Osteocyte (in vitro differentiated cells): ENCODE results near the gene DAPK3. TPM values are rescaled to one million over a fixed set of nuclear protein-coding genes. Genes with fewer than 3 reads are reported as not detected.
A peak's percentile ranks its signal among the peaks of the same experiment; 100 is the strongest.

Experiments
- DNase-seq: peaks from one replicate; pipeline ENCODE4 v3.0.0; 2021; ENCODE audit warnings: mixed read lengths; ENCODE audit not compliant: unreplicated experiment; ENCODE audit errors: extremely low spot score
- H3K27ac Mint-ChIP-seq: one replicate; pipeline ENCODE4 v1.8.0; 2021; ENCODE audit warnings: mild to moderate bottlenecking, mixed read lengths; ENCODE audit not compliant: unreplicated experiment
- H3K27me3 Mint-ChIP-seq: one replicate; pipeline ENCODE4 v1.8.0; 2021; ENCODE audit warnings: mixed read lengths; ENCODE audit not compliant: unreplicated experiment
- H3K36me3 Mint-ChIP-seq: one replicate; pipeline ENCODE4 v1.8.0; 2021; ENCODE audit warnings: mixed read lengths; ENCODE audit not compliant: unreplicated experiment
- H3K4me1 Mint-ChIP-seq: one replicate; pipeline ENCODE4 v1.8.0; 2021; ENCODE audit warnings: mixed read lengths; ENCODE audit not compliant: unreplicated experiment
- H3K4me3 Mint-ChIP-seq: one replicate; pipeline ENCODE4 v1.8.0; 2021; ENCODE audit warnings: mild to moderate bottlenecking, moderate library complexity, mixed read lengths; ENCODE audit not compliant: unreplicated experiment
- H3K9me3 Mint-ChIP-seq: one replicate; pipeline ENCODE4 v1.8.0; 2021; ENCODE audit warnings: mixed read lengths; ENCODE audit not compliant: unreplicated experiment
- CTCF ChIP-seq: fragments of 200-600 bp; sonication (generic); IDR thresholded peaks from 2 replicates; pipeline ENCODE4 v1.5.0; 2021; ENCODE audit warnings: antibody characterized with exemption, mild to moderate bottlenecking, moderate library complexity
- long read RNA-seq: library from polyadenylated mRNA; unstranded; transcript quantifications from one replicate; pipeline ENCODE4 v2.0.0, GENCODE V29; 2021
- total RNA-seq: library from RNA; stranded (reverse); gene quantifications from 2 replicates; pipeline ENCODE4 v1.2.1, GENCODE V29; 2021

The DAPK3 gene
- 92.9 and 94.7 TPM in 2 replicates for total RNA-seq
- long read RNA-seq, partial matches to known transcripts = 2 of 12 reads
- long read RNA-seq, other reads (novel, unspliced or antisense) = 10 of 12 reads

GRCh38 chr19:3970808-3971598 lies at the start of gene DAPK3:
DAPK3 (minus strand) TSS chr19:3971099; CDS start chr19:3969735, 1,364 bp downstream.
- peak; percentile 99 for DNase-seq
- H3K4me3 Mint-ChIP-seq = peak within 1 kb of the TSS; percentile 97
- peaks cover 15% of the 10 kb centered on the region for H3K36me3 Mint-ChIP-seq
- H3K4me1 Mint-ChIP-seq = peaks cover 25% of the 10 kb centered on the region
- no peaks in the 10 kb centered on the region for H3K9me3 Mint-ChIP-seq
- no peak for TF ChIP-seq CTCF
- H3K27ac Mint-ChIP-seq = peak within 1 kb of the TSS; percentile 96
- no peaks in the 10 kb centered on the region for H3K27me3 Mint-ChIP-seq

GRCh38 chr19:4019578-4019977 lies 48.7 kb upstream of the DAPK3 start:
- Mint-ChIP-seq H3K27ac (no peak overlapping the region), H3K36me3 (peaks cover 3% of the 10 kb centered on the region), H3K27me3 (no peaks in the 10 kb centered on the region), H3K4me1 (no peaks in the 10 kb centered on the region), H3K4me3 (no peak overlapping the region), H3K9me3 (no peaks in the 10 kb centered on the region)
- no peak for DNase-seq
- no peak for TF ChIP-seq CTCF

GRCh38 chr19:4018775-4019504 lies 48.0 kb upstream of the DAPK3 start:
- no peak for TF ChIP-seq CTCF
- Mint-ChIP-seq H3K27ac (no peak overlapping the region), H3K4me1 (no peaks in the 10 kb centered on the region), H3K36me3 (peaks cover 3% of the 10 kb centered on the region), H3K27me3 (no peaks in the 10 kb centered on the region), H3K9me3 (no peaks in the 10 kb centered on the region), H3K4me3 (no peak overlapping the region)
- DNase-seq = no peak

GRCh38 chr19:4018140-4018613 lies 47.3 kb upstream of the DAPK3 start:
- no peak for TF ChIP-seq CTCF
- Mint-ChIP-seq H3K4me3 (no peak overlapping the region), H3K9me3 (no peaks in the 10 kb centered on the region), H3K27me3 (no peaks in the 10 kb centered on the region), H3K36me3 (peaks cover 5% of the 10 kb centered on the region), H3K4me1 (no peaks in the 10 kb centered on the region), H3K27ac (no peak overlapping the region)
- DNase-seq = no peak
